GM12878 (cell line): Measurements from ENCODE around the gene MSH3. TPM values are rescaled to one million over a fixed set of nuclear protein-coding genes. Genes with fewer than 3 reads are reported as not detected.

ENCODE experiments used
- ATAC-seq: fragments of 200-7000 bp; cut with Tn5 transposase; 3 replicates; pipeline ENCODE4 v1.9.1; 2020; ENCODE audit warnings: mild to moderate bottlenecking, moderate library complexity
- BruUV-seq: library from RNA; stranded (reverse); fragments of 400-500 nt; replicated peaks from 2 replicates; lab custom pipeline; 2021; lab: Mats Ljungman, UMichigan
- CTCF ChIA-PET: fragments of 300-600 bp; sonication (Branson Sonifier 250); formaldehyde crosslinking; extraction: SDS; loops from one replicate; lab custom pipeline; 2021; ENCODE audit warnings: inconsistent platforms; lab: Yijun Ruan, JAX
- POLR2A ChIA-PET: fragments of 350-600 bp; formaldehyde crosslinking; extraction: SDS; loops from one replicate; lab custom pipeline; 2021; ENCODE audit warnings: inconsistent platforms; lab: Charles Lee
- RAD21 ChIA-PET: fragments of 300-600 bp; sonication (Branson Sonifier 250); formaldehyde crosslinking; loops from one replicate; lab custom pipeline; 2023; ENCODE audit warnings: antibody characterized with exemption; ENCODE audit not compliant: unreplicated experiment; lab: Charles Lee
- SMC1A ChIA-PET: fragments of 300-600 bp; sonication (Branson Sonifier 250); formaldehyde crosslinking; loops from one replicate; lab custom pipeline; 2023; ENCODE audit not compliant: unreplicated experiment, uncharacterized antibody; lab: Charles Lee
- DNase-seq: peaks from one replicate; pipeline ENCODE4 v3.0.0-alpha.2; 2011; ENCODE audit warnings: low read depth, low spot score
- FAIRE-seq: peaks from 3 replicates; lab custom pipeline; 2011; peaks lifted over from hg19 to GRCh38; lab: Jason Lieb, UNC
- H2AFZ ChIP-seq: 2 replicates; pipeline ENCODE4 v1.6.0; 2011; ENCODE audit warnings: low read depth, low read length, control low read depth; ENCODE audit not compliant: control insufficient read depth
- H3K27ac ChIP-seq: 2 replicates; pipeline ENCODE4 v1.5.1; 2011; ENCODE audit warnings: control low read depth; ENCODE audit not compliant: control insufficient read depth, insufficient read depth
- H3K27me3 ChIP-seq, 2 experiments: replicated peaks in 1 of 2; 2 replicates each; pipeline versions ENCODE4 v1.6.0 to v1.6.1; 2011; ENCODE audit warnings: low read length in 1 of 2; ENCODE audit not compliant: control insufficient read depth in 2 of 2, insufficient read depth in 2 of 2
- H3K36me3 ChIP-seq, 2 experiments: 2 replicates each; pipeline ENCODE4 v1.5.1; 2011; ENCODE audit warnings: low read length in 1 of 2; ENCODE audit not compliant: control insufficient read depth in 2 of 2, insufficient read depth in 2 of 2
- H3K4me1 ChIP-seq: 2 replicates; pipeline ENCODE4 v1.6.1; 2011; ENCODE audit warnings: mild to moderate bottlenecking, low read length, moderate library complexity, mixed read lengths; ENCODE audit not compliant: control insufficient read depth, insufficient read depth
- H3K4me2 ChIP-seq: 2 replicates; pipeline ENCODE4 v1.6.0; 2011; ENCODE audit warnings: control low read depth; ENCODE audit not compliant: control insufficient read depth, insufficient read depth
- H3K4me3 ChIP-seq: fragments of 200-600 bp; sonication (generic); 2 replicates; pipeline ENCODE4 v1.5.1; 2016
- H3K79me2 ChIP-seq: 2 replicates; pipeline ENCODE4 v1.6.0; 2011; ENCODE audit warnings: low read length; ENCODE audit not compliant: control insufficient read depth, insufficient read depth
- H3K9ac ChIP-seq: 2 replicates; pipeline ENCODE4 v1.8.0; 2011; ENCODE audit warnings: low read length, control low read depth, mixed read lengths; ENCODE audit not compliant: control insufficient read depth, insufficient read depth
- H3K9me3 ChIP-seq: replicated peaks from 3 replicates; pipeline ENCODE4 v1.5.1; 2011; ENCODE audit warnings: mild to moderate bottlenecking, low read length; ENCODE audit not compliant: control insufficient read depth, insufficient read depth
- H4K20me1 ChIP-seq: 2 replicates; pipeline ENCODE4 v1.6.0; 2011; ENCODE audit not compliant: control insufficient read depth, insufficient read depth
- BACH1 ChIP-seq: fragments of 450-650 bp; IDR thresholded peaks from 2 replicates; pipeline ENCODE4 v1.6.1; 2017; ENCODE audit warnings: mild to moderate bottlenecking, borderline replicate concordance
- EED ChIP-seq: sonication (generic); IDR thresholded peaks from 2 replicates; pipeline ENCODE4 v1.6.1; 2016; ENCODE audit warnings: antibody characterized with exemption, low read depth
- GABPA ChIP-seq: IDR thresholded peaks from 2 replicates; pipeline ENCODE4 v1.6.1; 2014; ENCODE audit warnings: antibody characterized with exemption, low read depth, mild to moderate bottlenecking, inconsistent platforms
- KLF5 ChIP-seq: fragments of 450-650 bp; IDR thresholded peaks from 2 replicates; pipeline ENCODE4 v1.6.1; 2014; ENCODE audit warnings: mild to moderate bottlenecking; ENCODE audit not compliant: partially characterized antibody
- NFYB ChIP-seq: IDR thresholded peaks from 2 replicates; pipeline ENCODE4 v1.6.1; 2011; ENCODE audit warnings: low read depth, mild to moderate bottlenecking, low read length, improper control_type of control experiment, moderate library complexity; ENCODE audit not compliant: insufficient read depth
- NRF1 ChIP-seq: conservative IDR thresholded peaks from 2 replicates; pipeline ENCODE4 v1.6.1; 2011; ENCODE audit warnings: mild to moderate bottlenecking, low read depth, low read length, improper control_type of control experiment
- WGBS: methylation state at CpG from one replicate; pipeline ENCODE4 v1.1.6; 2016; ENCODE audit warnings: low lambda C conversion rate; ENCODE audit not compliant: insufficient replicate concordance, insufficient coverage; ENCODE audit errors: missing lambda C conversion rate; 5-methylcytosine and 5-hydroxymethylcytosine counted together
- in situ Hi-C: fragments of 300-500 bp; cut with MboI; formaldehyde crosslinking; loops from 9 replicates; pipeline ENCODE4 v1.14.3; 2018; ENCODE audit warnings: mixed read lengths
- intact Hi-C: fragments of 100-400 bp; cut with micrococcal nuclease; formaldehyde crosslinking; loops from one replicate; pipeline ENCODE4 v1.14.2; 2022; ENCODE audit not compliant: unreplicated experiment
- polyA plus RNA-seq, 11 experiments: library from polyadenylated mRNA; depleted of rRNA in 4 of 11; unstranded in 6 of 11; stranded (reverse) in 5 of 11; fragments of >200 nt; fragmentation: Nextera tagmentation in 4 of 11; fragmentation: Illumina TruSeq in 1 of 11; extraction: Ambion mirVana in 4 of 11; extraction: Trizol in 1 of 11; gene quantifications; 1 replicate in 1 of 11; 2 replicates in 10 of 11; pipeline versions ENCODE4 v1.2.1 to v1.2.3, GENCODE V29; 2011 to 2016; ENCODE audit warnings: inconsistent platforms in 2 of 11, missing spikeins in 2 of 11, low read depth in 1 of 11
- total RNA-seq, 4 experiments: library from RNA; depleted of rRNA in 3 of 4; stranded (reverse); fragments of >200 nt in 3 of 4; fragmentation: Illumina TruSeq in 1 of 4; extraction: Trizol in 1 of 4; gene quantifications; 2 replicates each; pipeline versions ENCODE4 v1.2.1 to v1.2.3, GENCODE V29; 2013 to 2021
- TF ChIP-seq, protein P1 (sequence below): fragments of 450-650 bp; IDR thresholded peaks from 2 replicates; pipeline ENCODE4 v1.6.1; 2016; ENCODE audit warnings: mild to moderate bottlenecking
- TF ChIP-seq, protein P2 (sequence below): fragments of 450-650 bp; IDR thresholded peaks from 2 replicates; pipeline ENCODE4 v1.6.1; 2017; ENCODE audit warnings: mild to moderate bottlenecking, moderate library complexity
- TF ChIP-seq, protein P3 (sequence below): IDR thresholded peaks from 2 replicates; pipeline ENCODE4 v1.6.1; 2012; ENCODE audit warnings: improper control_type of control experiment, low read depth, low read length; ENCODE audit not compliant: insufficient replicate concordance
- TF ChIP-seq, protein P4 (sequence below): fragments of 450-650 bp; IDR thresholded peaks from 2 replicates; pipeline ENCODE4 v1.6.1; 2018; ENCODE audit warnings: mild to moderate bottlenecking, low read depth, moderate library complexity; ENCODE audit not compliant: partially characterized antibody

The MSH3 gene
- total and polyA plus RNA-seq, 10 of the 15 experiments (the other 5 are each of a cell fraction or from before 2014, with no cell fraction given), result 4.7 to 17.5 (median 12.2) TPM

DNA sequence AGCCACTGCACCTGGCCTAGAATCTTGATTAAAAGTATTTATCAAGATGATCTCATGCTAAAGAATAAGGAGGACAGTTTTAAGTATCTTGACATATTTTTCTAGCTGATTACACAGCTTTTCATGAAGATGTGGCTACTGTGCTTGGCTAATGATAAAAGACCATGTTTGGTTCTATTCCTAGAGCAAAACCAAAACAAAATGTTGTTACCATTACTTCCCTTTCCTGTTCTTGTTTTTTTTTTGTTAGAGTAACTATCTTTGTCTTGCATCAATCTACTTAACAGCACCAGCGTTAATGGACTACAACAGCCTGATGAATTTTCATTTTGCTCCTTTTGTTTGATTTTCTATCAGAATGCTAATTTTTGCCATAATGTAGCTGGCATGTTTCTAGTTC, 86.5 kb downstream of the MSH3 start:
- Histone ChIP-seq H3K9me3 (no peaks in the 10 kb centered on the region), H3K27me3 (no peaks in the 10 kb centered on the region), H3K27ac (no peak overlapping the region), H3K4me1 (no peaks in the 10 kb centered on the region), H3K79me2 (no peaks in the 10 kb centered on the region), H3K9ac (no peak overlapping the region), H3K4me2 (no peak overlapping the region), H2AFZ (no peak overlapping the region), H4K20me1 (no peaks in the 10 kb centered on the region), H3K36me3 (peaks cover 5 to 7% of the 10 kb centered on the region in 2 experiments; a peak in 3 of 4 replicates), H3K4me3 (no peak overlapping the region; the same call in 1 of the 2 replicates)
- in situ Hi-C loops (no loop called here), intact Hi-C loops (no loop called here)
- ChIA-PET RAD21 (no interaction called here), SMC1A (interaction anchor here (1.2 to 1.8 kb wide), 2 partner anchors 15 to 26 kb away, joined by 3 to 7 read pairs; no protein-coding TSS in a partner anchor), CTCF (no interaction called here), POLR2A (no interaction called here)
- ATAC-seq, result no peak
- DNase-seq, result no peak
- FAIRE-seq, result no peak
- 0% methylated on average over 1 of the region's 1 CpG for WGBS
- BruUV-seq, result no TSS peak
- no peak for TF ChIP-seq KLF5
- no peak for TF ChIP-seq NRF1
- TF ChIP-seq BACH1, result no peak
- no peak for TF ChIP-seq NFYB
- TF ChIP-seq, protein P1, sequence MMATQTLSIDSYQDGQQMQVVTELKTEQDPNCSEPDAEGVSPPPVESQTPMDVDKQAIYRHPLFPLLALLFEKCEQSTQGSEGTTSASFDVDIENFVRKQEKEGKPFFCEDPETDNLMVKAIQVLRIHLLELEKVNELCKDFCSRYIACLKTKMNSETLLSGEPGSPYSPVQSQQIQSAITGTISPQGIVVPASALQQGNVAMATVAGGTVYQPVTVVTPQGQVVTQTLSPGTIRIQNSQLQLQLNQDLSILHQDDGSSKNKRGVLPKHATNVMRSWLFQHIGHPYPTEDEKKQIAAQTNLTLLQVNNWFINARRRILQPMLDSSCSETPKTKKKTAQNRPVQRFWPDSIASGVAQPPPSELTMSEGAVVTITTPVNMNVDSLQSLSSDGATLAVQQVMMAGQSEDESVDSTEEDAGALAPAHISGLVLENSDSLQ, result no peak
- TF ChIP-seq, protein P2, sequence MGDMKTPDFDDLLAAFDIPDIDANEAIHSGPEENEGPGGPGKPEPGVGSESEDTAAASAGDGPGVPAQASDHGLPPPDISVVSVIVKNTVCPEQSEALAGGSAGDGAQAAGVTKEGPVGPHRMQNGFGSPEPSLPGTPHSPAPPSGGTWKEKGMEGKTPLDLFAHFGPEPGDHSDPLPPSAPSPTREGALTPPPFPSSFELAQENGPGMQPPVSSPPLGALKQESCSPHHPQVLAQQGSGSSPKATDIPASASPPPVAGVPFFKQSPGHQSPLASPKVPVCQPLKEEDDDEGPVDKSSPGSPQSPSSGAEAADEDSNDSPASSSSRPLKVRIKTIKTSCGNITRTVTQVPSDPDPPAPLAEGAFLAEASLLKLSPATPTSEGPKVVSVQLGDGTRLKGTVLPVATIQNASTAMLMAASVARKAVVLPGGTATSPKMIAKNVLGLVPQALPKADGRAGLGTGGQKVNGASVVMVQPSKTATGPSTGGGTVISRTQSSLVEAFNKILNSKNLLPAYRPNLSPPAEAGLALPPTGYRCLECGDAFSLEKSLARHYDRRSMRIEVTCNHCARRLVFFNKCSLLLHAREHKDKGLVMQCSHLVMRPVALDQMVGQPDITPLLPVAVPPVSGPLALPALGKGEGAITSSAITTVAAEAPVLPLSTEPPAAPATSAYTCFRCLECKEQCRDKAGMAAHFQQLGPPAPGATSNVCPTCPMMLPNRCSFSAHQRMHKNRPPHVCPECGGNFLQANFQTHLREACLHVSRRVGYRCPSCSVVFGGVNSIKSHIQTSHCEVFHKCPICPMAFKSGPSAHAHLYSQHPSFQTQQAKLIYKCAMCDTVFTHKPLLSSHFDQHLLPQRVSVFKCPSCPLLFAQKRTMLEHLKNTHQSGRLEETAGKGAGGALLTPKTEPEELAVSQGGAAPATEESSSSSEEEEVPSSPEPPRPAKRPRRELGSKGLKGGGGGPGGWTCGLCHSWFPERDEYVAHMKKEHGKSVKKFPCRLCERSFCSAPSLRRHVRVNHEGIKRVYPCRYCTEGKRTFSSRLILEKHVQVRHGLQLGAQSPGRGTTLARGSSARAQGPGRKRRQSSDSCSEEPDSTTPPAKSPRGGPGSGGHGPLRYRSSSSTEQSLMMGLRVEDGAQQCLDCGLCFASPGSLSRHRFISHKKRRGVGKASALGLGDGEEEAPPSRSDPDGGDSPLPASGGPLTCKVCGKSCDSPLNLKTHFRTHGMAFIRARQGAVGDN, result no peak
- TF ChIP-seq, protein P3, sequence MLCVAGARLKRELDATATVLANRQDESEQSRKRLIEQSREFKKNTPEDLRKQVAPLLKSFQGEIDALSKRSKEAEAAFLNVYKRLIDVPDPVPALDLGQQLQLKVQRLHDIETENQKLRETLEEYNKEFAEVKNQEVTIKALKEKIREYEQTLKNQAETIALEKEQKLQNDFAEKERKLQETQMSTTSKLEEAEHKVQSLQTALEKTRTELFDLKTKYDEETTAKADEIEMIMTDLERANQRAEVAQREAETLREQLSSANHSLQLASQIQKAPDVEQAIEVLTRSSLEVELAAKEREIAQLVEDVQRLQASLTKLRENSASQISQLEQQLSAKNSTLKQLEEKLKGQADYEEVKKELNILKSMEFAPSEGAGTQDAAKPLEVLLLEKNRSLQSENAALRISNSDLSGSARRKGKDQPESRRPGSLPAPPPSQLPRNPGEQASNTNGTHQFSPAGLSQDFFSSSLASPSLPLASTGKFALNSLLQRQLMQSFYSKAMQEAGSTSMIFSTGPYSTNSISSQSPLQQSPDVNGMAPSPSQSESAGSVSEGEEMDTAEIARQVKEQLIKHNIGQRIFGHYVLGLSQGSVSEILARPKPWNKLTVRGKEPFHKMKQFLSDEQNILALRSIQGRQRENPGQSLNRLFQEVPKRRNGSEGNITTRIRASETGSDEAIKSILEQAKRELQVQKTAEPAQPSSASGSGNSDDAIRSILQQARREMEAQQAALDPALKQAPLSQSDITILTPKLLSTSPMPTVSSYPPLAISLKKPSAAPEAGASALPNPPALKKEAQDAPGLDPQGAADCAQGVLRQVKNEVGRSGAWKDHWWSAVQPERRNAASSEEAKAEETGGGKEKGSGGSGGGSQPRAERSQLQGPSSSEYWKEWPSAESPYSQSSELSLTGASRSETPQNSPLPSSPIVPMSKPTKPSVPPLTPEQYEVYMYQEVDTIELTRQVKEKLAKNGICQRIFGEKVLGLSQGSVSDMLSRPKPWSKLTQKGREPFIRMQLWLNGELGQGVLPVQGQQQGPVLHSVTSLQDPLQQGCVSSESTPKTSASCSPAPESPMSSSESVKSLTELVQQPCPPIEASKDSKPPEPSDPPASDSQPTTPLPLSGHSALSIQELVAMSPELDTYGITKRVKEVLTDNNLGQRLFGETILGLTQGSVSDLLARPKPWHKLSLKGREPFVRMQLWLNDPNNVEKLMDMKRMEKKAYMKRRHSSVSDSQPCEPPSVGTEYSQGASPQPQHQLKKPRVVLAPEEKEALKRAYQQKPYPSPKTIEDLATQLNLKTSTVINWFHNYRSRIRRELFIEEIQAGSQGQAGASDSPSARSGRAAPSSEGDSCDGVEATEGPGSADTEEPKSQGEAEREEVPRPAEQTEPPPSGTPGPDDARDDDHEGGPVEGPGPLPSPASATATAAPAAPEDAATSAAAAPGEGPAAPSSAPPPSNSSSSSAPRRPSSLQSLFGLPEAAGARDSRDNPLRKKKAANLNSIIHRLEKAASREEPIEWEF, result no peak
- TF ChIP-seq EED, result no peak
- TF ChIP-seq, protein P4, sequence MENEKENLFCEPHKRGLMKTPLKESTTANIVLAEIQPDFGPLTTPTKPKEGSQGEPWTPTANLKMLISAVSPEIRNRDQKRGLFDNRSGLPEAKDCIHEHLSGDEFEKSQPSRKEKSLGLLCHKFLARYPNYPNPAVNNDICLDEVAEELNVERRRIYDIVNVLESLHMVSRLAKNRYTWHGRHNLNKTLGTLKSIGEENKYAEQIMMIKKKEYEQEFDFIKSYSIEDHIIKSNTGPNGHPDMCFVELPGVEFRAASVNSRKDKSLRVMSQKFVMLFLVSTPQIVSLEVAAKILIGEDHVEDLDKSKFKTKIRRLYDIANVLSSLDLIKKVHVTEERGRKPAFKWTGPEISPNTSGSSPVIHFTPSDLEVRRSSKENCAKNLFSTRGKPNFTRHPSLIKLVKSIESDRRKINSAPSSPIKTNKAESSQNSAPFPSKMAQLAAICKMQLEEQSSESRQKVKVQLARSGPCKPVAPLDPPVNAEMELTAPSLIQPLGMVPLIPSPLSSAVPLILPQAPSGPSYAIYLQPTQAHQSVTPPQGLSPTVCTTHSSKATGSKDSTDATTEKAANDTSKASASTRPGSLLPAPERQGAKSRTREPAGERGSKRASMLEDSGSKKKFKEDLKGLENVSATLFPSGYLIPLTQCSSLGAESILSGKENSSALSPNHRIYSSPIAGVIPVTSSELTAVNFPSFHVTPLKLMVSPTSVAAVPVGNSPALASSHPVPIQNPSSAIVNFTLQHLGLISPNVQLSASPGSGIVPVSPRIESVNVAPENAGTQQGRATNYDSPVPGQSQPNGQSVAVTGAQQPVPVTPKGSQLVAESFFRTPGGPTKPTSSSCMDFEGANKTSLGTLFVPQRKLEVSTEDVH, result no peak
- no peak for TF ChIP-seq GABPA
